Activated naive CD4-positive, alpha-beta T cell (primary cell): Measurements from ENCODE around the gene GNAS.
"Not testable (repeated sequence)": the region's sequence is repeated elsewhere in the genome, so short reads cannot be mapped to it uniquely, and the experiment has no call there.

Source experiments
- DNase-seq, 4 experiments: peaks; one replicate each; lab custom pipeline; 2025; lab: John Stamatoyannopoulos, UW

Gene GNAS

GRCh38 chr20:58852543-58853271 lies at the start of gene GNAS:
Gene GNAS (plus strand): TSS chr20:58852716.
- DNase-seq = peak in 1 of 4 experiments; percentile 26

DNA sequence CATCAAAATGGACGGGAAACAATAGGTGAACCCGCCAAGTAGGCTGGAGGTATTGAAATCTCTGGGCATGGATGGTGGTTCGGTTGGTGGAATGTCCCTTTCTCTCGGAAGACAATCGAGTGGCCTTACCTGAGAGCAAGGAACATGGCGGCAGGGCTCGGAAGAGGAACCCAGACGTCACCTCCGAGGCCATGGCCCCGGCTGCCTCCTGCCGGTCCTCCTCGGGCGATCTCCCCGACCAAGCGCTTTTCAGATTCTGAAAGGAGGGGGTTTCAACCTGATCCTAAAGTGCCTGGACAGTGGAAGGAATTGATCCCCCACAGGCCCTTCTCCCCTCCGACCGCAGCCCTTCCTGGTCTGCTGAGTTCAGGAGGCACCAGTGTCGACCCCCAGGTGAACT lies 49.0 kb upstream of the GNAS start:
- no peak for DNase-seq

GRCh38 chr20:58807801-58808200 lies 44.7 kb upstream of the GNAS start:
- no peak for DNase-seq

DNA sequence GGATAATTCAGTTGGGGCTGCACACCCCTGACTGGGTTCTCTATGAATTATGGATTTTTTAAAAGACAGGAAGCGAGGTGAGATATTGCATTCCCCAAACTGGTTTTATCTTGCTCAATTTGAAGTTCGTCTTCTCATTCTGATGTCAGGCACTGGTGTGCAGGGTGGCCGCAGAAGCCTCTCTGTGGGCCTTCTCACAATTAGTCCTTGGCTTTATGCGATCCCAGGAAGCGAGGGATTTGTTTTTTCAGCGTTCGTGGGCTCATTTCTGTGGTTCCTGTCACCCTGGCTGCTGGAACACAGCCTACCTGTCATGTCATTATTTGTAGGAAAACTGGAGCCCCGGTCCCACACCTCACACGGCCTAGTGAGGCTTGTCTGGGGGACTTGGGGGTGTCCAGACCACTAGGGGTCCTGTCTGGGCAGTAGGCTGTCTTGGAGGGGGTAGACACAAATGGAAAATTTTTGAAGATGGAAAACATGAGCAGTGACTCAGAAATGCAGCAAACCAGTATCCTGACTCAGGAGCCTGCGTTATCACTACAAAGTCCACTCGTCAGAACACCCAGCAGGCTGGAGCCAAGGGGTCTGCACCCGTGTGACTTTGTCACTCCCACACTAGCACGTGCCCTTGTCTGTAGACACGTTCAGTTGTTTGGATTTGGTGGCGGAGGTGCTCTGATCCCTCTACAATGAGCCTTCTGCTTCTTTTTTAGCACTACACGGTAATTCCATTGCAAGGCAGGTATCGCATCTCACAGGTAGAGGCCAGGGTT lies 44.1 kb upstream of the GNAS start:
- no peak for DNase-seq

GRCh38 chr20:58810116-58810878 lies 42.2 kb upstream of the GNAS start:
- DNase-seq = no peak

DNA sequence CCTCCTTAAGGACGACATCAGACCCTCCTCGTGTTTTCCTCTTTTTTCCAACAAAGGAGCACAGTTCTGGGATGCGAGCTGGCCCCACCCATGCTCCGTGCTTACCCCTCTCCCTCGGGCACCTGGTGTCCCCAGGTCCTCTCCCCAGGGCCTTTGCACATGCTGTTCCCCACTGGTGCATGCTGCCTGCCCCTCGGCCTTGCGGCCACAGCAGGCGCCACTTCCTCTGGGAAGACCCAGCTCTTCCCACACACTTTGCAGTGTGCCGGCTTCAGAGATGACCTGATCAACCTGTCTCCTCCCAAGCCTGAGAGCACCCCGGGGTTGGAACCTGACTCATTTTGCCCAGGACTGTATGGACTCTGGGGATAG lies 41.7 kb upstream of the GNAS start:
- no peak for DNase-seq

DNA sequence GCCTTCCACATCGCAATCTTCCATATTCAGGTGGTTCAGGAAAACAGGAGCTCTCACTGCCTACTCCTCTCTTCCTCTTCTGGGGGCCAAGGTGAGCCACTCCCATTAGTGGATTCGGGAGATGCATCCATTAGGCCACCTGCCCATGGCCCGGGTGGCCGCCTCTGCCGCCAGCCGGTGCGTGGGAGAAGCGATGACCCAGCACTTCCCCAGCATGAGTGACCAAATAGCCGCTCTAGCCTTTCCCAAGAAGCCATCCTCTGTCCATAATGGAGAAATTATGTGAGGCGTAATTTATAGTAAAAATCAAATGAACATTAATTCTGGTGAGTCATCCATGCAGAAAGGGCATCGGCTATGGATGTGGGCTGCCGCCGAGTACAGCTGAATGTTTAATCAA lies 41.2 kb upstream of the GNAS start:
- DNase-seq = no peak

- DNase-seq = no peak
These were observed 39.1 kb upstream of the GNAS start for GRCh38 chr20:58813369-58813768.

DNA sequence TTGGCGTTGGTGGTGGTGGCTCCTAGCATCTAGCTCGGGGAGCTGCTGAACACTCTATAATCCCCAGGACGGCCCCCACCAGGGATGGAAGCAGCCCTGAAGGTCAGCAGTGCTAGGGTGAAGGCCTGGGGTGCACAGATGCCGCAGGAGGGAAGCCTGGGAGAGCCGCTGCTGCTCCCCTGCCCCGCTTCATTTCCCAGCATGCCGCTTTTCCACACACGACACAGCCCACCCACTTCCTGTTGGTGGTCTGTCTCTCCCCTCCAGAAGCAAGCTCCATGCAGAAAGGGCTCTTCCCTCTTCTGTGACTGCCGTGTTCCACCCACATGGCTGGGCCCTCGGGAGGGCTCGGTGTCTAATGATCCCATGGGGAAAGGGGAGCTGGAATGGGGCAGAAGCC lies 37.1 kb upstream of the GNAS start:
- no peak for DNase-seq

- DNase-seq = no peak
These were observed 36.5 kb upstream of the GNAS start for GRCh38 chr20:58816051-58816450.

- no peak for DNase-seq
These were observed 35.4 kb upstream of the GNAS start for GRCh38 chr20:58816957-58817651.

DNA sequence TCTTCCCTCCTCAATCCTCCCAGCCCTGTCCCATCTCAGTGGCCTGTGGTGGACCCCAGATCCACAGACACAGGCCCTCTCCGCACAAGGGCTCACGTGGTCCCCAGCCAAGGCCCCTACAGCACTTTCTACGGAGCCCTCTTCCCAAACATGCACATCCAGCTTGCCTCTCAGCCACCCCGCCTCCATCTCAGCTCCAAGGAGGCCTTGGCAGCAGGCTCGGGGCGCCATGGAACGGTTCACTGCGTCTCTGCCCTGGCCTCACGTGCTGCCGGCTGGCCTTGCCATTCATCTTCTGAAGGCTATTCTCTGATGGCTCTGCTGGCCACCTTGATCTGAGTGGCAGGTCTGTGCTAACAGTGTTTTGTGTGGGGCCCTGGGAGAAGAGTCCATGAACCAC lies 34.8 kb upstream of the GNAS start:
- DNase-seq = no peak

- DNase-seq = no peak
These were observed 33.8 kb upstream of the GNAS start for GRCh38 chr20:58818586-58819285.

DNA sequence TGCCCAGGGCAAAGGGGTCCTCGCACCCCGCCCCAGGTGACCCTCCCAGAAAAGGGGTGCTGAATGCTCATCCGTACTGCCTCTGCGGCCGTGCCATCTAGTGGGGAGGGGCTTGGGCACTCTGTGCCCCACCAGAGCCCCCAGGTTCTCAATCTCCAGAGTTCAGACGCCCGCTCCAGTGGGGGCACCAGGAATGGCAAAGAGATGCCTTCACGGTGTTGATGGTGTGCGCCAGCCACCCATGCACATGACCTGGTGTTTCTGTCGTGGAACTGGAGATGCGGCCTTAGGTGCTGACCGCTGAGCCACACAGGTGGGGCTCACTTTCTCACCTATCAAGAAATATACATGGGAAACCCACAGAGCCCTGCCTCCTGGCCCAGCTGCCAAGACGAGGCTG lies 32.6 kb upstream of the GNAS start:
- DNase-seq = no peak

DNA sequence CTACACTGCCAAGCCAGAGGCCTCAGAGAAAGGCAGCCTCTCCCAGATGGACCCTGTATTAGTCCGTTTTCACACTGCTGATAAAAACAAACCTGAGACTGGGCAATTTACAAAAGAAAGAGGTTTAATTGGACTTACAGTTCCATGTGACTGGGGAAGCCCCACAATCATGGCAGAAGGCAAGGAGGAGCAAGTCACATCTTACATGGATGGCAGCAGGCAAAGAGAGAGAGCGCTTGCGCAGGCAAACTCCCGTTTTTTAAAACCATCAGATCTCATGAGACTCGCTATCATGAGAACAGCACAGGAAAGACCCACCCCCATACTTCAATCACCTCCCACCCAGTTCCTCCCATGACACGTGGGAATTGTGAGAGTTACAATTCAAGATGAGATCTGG lies 32.0 kb upstream of the GNAS start:
- DNase-seq = not testable (repeated sequence)

GRCh38 chr20:58822149-58822548 lies 30.4 kb upstream of the GNAS start:
- no peak for DNase-seq

DNA sequence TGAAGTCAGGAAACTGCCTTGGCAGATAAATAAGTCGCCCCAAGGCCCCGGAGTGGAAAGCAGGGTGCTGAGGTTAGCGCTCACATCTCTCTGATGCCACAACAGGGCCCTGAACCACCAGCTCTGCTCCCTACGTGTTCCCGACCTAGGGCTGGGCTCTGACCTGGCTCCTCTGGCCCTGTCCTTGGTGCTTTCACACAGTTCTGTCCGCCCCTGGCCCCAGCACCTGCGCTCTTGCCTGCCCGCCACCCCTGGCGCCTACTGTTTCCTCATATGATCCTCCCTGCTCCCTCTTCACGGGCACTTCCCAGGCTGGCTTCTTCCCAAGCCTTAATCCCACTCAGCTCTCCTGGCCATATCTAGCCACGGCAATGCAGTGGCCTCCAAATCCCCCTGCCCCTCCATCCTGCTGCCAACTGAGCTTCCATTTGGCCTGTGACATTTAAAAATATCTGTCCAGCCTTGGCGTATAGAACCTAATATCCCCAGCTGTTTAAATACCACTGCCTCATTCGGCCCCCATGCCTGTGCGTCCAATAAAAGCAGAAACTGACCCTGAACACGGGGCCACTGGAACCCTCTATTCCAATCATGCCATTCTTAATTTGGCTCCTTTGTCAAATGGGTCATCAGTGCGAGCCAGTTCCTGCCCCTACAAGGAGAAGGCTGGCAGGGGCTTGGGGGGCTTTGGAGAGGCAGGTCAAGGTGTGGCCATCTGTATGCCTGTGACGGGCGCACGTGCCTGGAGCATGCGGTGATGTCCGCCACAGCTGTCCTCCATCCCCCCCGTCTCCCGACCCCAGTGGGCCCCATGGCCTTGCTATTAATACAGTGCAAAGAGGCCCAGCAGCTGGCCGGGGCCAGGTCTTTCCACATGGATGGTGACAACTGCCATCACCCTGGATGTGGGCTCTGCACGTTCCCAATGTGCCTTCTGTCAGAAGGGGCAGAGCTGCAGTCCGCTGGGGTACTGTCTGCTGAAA lies 29.5 kb upstream of the GNAS start:
- no peak for DNase-seq

DNA sequence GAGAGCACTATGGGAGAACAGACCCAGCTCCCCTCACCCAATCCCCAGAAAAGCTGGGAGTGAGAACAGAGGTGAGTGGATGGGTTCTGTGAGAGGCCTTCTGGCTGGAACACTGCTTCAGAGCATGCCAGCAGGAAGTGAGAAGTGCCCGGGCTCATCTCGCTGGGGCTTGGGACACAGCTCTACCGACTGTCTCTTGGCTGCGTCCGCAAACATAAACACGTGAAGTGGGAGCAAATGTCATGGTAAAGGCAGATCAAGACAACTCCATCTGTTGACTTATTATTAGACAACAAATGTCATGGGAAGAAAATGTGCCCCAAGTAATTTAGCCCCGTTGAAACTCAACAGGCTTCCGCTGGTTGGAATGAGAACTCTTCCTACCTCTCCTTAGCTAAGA lies 27.7 kb upstream of the GNAS start:
- DNase-seq = no peak

DNA sequence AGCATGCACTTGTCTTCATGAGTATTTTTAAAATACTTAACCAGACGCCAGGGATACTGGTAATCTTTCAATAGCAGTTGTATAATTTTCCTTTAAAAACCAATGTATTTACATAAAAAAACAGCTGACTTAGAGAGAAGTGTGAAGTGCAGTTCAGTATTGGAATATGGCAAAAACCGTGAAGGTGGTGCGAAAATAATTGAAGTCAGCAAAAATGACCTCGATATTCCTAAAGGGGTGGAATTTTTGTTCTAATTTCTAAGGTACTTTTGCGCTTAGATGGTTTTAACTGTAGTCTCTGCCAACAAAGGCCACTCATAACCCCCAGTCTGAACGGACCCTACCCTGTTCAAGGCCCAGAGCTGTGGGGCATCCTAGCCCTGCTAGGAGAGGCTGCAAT lies 27.1 kb upstream of the GNAS start:
- DNase-seq = no peak

GRCh38 chr20:58826271-58826670 lies 26.2 kb upstream of the GNAS start:
- DNase-seq = no peak
